Mesodermal cell (in vitro differentiated cells): ENCODE measurements around the gene TTC39A.
"Not testable (repeated sequence)": the region's sequence is repeated elsewhere in the genome, so short reads cannot be mapped to it uniquely, and the experiment has no call there.

Experiments
- H3K27ac ChIP-seq: 2 replicates; pipeline ENCODE4 v1.7.0; 2013; ENCODE audit warnings: mild to moderate bottlenecking, low read depth, low read length, moderate library complexity; ENCODE audit not compliant: severe bottlenecking
- H3K36me3 ChIP-seq: 2 replicates; pipeline ENCODE4 v1.7.1; 2013; ENCODE audit warnings: mild to moderate bottlenecking, low read length, moderate library complexity; ENCODE audit not compliant: control insufficient read depth, insufficient read depth
- H3K4me1 ChIP-seq: one replicate; pipeline ENCODE4 v1.7.1; 2013; ENCODE audit warnings: mild to moderate bottlenecking, low read length; ENCODE audit not compliant: insufficient read depth, control insufficient read depth, poor library complexity, severe bottlenecking
- H3K4me3 ChIP-seq: 2 replicates; pipeline ENCODE4 v1.7.0; 2013; ENCODE audit warnings: low read length, control low read depth, mild to moderate bottlenecking; ENCODE audit not compliant: insufficient read depth, poor library complexity, severe bottlenecking; ENCODE audit errors: extremely low read depth
- H3K9me3 ChIP-seq: 2 replicates; pipeline ENCODE4 v1.7.1; 2013; ENCODE audit warnings: mild to moderate bottlenecking, low read length, moderate library complexity; ENCODE audit not compliant: control insufficient read depth
- WGBS, 2 experiments: methylation state at CpG; one replicate each; pipeline ENCODE4 v1.1.5; 2013; ENCODE audit warnings: missing lambda C conversion rate in 2 of 2; ENCODE audit not compliant: insufficient coverage in 2 of 2; 5-methylcytosine and 5-hydroxymethylcytosine counted together

Gene TTC39A

DNA sequence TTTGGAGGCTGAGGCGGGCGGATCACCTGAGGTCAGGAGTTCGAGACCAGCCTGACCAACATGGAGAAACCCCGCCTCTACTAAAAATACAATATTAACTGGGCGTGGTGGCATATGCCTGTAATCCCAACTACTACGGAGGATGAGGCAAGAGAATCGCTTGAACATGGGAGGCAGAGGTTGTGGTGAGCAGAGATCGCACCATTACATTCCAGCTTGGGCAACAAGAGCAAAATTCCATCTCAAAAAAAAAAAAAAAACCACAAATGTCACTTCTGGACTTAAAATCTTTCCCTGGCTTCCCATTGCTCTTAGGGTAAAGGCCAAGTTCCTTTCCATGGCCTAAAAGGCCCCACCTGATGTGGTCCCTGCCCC is 5.4 kb downstream of the TTC39A start:
- WGBS, 2 experiments = 75 to 95% methylated on average over 3 to 4 of the region's 8 CpGs
- H3K4me1 ChIP-seq, H3K4me3 ChIP-seq, H3K36me3 ChIP-seq, H3K27ac ChIP-seq, H3K9me3 ChIP-seq: not testable (repeated sequence)

- WGBS, 2 experiments = 88% methylated on average over 1 to 3 of the region's 7 CpGs
- Histone ChIP-seq H3K4me3 (no peak overlapping the region), H3K36me3 (no peaks in the 10 kb centered on the region), H3K9me3 (no peaks in the 10 kb centered on the region), H3K27ac (no peak overlapping the region), H3K4me1 (no peaks in the 10 kb centered on the region)
Observed at GRCh38 chr1:51324251-51325010, 5.9 kb downstream of the TTC39A start.

DNA sequence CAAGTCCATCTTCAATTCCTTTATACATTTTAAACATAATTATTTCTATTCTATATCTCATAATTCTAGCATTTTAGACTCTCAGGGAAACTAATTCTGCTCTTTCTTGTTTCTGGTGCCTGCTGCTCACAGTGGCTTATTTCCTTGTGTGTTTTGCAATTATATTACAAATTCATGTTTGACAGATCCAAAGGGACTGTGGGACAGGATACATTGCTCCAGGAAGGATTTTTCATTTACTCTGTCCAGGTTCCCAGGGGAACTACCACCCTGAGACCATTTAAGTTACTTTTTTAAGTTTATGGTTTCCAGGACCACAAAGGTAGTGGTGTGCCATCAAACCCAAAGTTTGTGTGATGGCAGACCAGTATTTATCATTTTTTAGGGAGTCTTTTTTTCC is 6.6 kb downstream of the TTC39A start:
- Histone ChIP-seq H3K4me1 (no peaks in the 10 kb centered on the region), H3K4me3 (no peak overlapping the region), H3K27ac (no peak overlapping the region), H3K9me3 (no peaks in the 10 kb centered on the region), H3K36me3 (no peaks in the 10 kb centered on the region)

GRCh38 chr1:51322417-51323101 is 7.8 kb downstream of the TTC39A start:
- H3K27ac ChIP-seq = no peak overlapping the region
- H3K4me1 ChIP-seq = peaks cover 4% of the 10 kb centered on the region
- no peaks in the 10 kb centered on the region for H3K9me3 ChIP-seq
- H3K4me3 ChIP-seq = no peak overlapping the region
- WGBS, 2 experiments = 94% methylated on average over 2 to 3 of the region's 4 CpGs
- H3K36me3 ChIP-seq = no peaks in the 10 kb centered on the region

DNA sequence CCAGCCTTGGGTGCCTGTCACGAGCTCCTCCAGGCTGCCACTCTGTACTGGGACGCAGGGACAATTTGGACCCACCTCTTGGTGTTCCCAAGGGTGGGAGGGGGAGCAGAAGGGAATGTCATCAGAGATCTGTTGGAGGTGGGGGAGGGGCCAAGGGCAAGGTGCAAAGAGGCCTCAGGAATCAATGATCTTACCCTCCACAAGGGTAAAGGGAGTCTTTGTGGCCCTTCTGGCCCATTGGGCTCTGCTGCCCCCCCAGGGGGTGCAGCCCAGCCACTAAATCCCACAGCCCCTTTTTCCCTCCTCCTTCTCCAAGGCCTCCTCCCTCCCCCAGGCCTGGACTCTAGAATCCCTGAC is 8.5 kb downstream of the TTC39A start:
- no peaks in the 10 kb centered on the region for H3K9me3 ChIP-seq
- H3K27ac ChIP-seq = no peak overlapping the region
- WGBS, 2 experiments = 83 to 92% methylated on average over 2 of the region's 2 CpGs

DNA sequence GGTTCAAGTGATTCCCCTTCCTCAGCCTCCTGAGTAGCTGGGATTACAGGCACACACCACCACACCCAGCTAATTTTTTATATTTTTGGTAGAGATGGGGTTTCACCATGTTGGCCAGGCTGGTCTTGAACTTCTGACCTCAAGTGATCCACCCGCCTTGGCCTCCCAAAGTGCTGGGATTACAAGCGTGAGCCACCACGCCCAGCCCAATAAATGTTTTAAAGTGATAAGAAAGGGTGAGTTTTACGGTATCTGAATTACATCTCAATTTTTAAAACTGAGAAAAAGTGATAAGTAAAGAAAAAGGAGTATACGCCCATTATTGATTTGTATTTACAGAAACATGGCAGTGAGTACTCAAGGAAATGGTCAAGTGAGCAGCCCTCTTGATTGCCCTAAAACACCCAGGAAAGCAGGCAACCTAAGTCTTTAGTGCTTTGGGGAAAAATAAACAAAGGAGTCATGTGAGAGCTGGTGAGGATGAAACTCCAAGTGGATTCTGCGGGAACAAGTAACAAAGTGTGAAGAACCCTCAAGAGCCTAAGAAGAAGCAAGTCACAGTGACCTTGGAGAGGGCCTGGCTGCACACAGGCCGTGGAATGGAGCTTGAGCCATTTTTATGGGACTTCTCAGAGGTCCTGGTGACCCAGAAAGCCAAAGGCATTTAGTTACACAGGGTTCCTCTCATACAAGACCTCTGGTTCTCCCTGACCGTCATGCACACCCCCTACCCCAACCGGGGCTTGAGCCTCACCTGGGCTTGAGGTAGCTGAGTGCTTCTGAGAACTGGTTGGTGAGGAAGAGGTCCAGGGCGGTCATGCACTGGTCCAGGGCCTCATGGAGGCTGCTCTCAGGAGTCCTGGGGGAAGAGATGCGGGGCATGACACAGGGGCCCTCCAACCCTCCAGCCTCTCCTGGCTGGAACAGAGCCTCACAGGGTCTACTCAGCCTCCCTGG is 9.1 kb downstream of the TTC39A start:
- Histone ChIP-seq H3K4me1 (peaks cover 4% of the 10 kb centered on the region), H3K27ac (no peak overlapping the region), H3K4me3 (no peak overlapping the region), H3K9me3 (no peaks in the 10 kb centered on the region), H3K36me3 (no peaks in the 10 kb centered on the region)
- WGBS, 2 experiments = 95 to 98% methylated on average over 5 to 7 of the region's 11 CpGs

More for the DNA sequence above, 8.5 kb downstream of the TTC39A start:
- H3K4me3 ChIP-seq = no peak overlapping the region
- H3K36me3 ChIP-seq = no peaks in the 10 kb centered on the region
- H3K4me1 ChIP-seq = peaks cover 4% of the 10 kb centered on the region

DNA sequence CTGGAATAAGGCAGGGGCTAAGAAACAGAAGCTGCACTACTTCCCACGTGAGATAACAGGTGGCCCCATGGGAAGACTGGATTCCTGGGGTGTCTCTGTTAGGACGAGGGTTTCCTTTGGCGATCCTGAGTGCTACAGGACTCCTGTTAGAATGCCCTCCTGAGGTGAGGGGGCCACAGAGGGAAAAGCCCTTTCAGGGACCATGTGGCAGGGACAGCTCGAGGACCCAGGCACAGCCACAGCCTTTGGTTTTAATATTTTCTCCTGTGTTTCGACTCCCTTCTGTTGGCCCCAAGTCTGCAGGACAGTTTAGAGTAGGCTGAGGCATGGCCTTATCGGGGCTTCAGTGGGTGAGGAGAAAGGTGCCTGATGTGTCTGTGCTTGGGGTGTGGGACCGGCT is 12.6 kb downstream of the TTC39A start:
- Histone ChIP-seq H3K27ac (no peak overlapping the region), H3K36me3 (no peaks in the 10 kb centered on the region), H3K4me3 (no peak overlapping the region), H3K4me1 (peaks cover 14% of the 10 kb centered on the region), H3K9me3 (no peaks in the 10 kb centered on the region)
- WGBS, 2 experiments = 87 to 89% methylated on average over 5 to 7 of the region's 7 CpGs

DNA sequence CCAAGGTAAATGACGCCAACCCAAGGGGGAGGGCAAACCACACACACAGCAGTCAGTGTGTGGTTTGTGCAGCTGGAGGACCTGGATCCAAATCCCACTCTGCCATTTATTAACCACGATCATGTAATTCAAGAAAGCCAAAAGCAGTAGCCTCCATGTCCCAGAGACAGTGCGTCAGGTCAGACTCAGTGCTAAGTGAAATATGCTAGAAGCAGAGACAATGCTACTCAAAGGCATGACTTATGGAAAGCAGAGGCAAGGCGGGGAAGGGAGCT is 13.6 kb downstream of the TTC39A start:
- Histone ChIP-seq H3K4me1 (peaks cover 14% of the 10 kb centered on the region), H3K27ac (no peak overlapping the region), H3K9me3 (no peaks in the 10 kb centered on the region), H3K36me3 (no peaks in the 10 kb centered on the region), H3K4me3 (no peak overlapping the region)
- 88 to 92% methylated on average over 2 of the region's 4 CpGs for WGBS, 2 experiments

GRCh38 chr1:51316113-51316845 is 14.1 kb downstream of the TTC39A start:
- H3K4me3 ChIP-seq = no peak overlapping the region
- H3K27ac ChIP-seq = no peak overlapping the region
- H3K36me3 ChIP-seq = no peaks in the 10 kb centered on the region
- peaks cover 14% of the 10 kb centered on the region for H3K4me1 ChIP-seq
- WGBS, 2 experiments = 93 to 95% methylated on average over 8 to 9 of the region's 9 CpGs
- no peaks in the 10 kb centered on the region for H3K9me3 ChIP-seq

- H3K4me3 ChIP-seq = no peak overlapping the region
- no peaks in the 10 kb centered on the region for H3K36me3 ChIP-seq
- H3K4me1 ChIP-seq = peaks cover 14% of the 10 kb centered on the region
- H3K27ac ChIP-seq = no peak overlapping the region
- WGBS, 2 experiments = 83 to 100% methylated on average over 1 of the region's 3 CpGs
- no peaks in the 10 kb centered on the region for H3K9me3 ChIP-seq
Observed at GRCh38 chr1:51314974-51315373, 15.4 kb downstream of the TTC39A start.
